HCT116 (cell line): ENCODE measurements around the gene BRAT1. TPM values are rescaled to one million over a fixed set of nuclear protein-coding genes. Genes with fewer than 3 reads are reported as not detected.

Experiments used
- ATAC-seq: fragments of 200-7000 bp; cut with Tn5 transposase; 2 replicates; pipeline ENCODE4 v1.9.1; 2020; ENCODE audit warnings: mild to moderate bottlenecking, moderate library complexity
- BruUV-seq: library from RNA; stranded (reverse); fragments of 400-500 nt; replicated peaks from 2 replicates; lab custom pipeline; 2021; lab: Mats Ljungman, UMichigan
- CTCF ChIA-PET: fragments of 300-600 bp; sonication (Branson Sonifier 250); formaldehyde crosslinking; loops from one replicate; lab custom pipeline; 2021; ENCODE audit warnings: antibody characterized with exemption; lab: Charles Lee
- POLR2A ChIA-PET: fragments of 300-600, 350-600 bp; sonication (Branson Sonifier 250); formaldehyde crosslinking; loops from one replicate; lab custom pipeline; 2021; ENCODE audit warnings: antibody characterized with exemption; lab: Charles Lee
- RAD21 ChIA-PET, 2 experiments: fragments of 300-600 bp; sonication (Branson Sonifier 250); formaldehyde crosslinking; loops; one replicate each; lab custom pipeline; 2023; ENCODE audit warnings: low total read pairs in 2 of 2; ENCODE audit not compliant: uncharacterized antibody in 2 of 2, unreplicated experiment in 2 of 2, low non-redundant PET in 1 of 2; lab: Charles Lee
- DNase-seq: peaks from one replicate; pipeline ENCODE4 v3.0.0-alpha.2; 2010; ENCODE audit warnings: low read depth, low spot score
- H2AFZ ChIP-seq: fragments of 200-600 bp; shearing (Covaris generic), sonication (generic); 2 replicates; pipeline ENCODE4 v1.6.1; 2017; ENCODE audit warnings: low read depth, mixed run types, mixed read lengths, antibody characterized with exemption, low read length; ENCODE audit not compliant: poor library complexity, severe bottlenecking
- H3K27ac ChIP-seq: 2 replicates; pipeline ENCODE4 v1.5.1; 2012; ENCODE audit warnings: low read depth, low read length
- H3K27me3 ChIP-seq: fragments of 200-600 bp; sonication (generic); 2 replicates; pipeline ENCODE4 v1.6.1; 2016; ENCODE audit warnings: mixed run types, low read length, mixed read lengths; ENCODE audit not compliant: insufficient read depth
- H3K36me3 ChIP-seq, 2 experiments: fragments of 200-500 bp in 1 of 2; fragments of 200-600 bp in 1 of 2; sonication (Bioruptor generic) in 1 of 2; sonication (generic) in 1 of 2; 2 replicates each; pipeline versions ENCODE4 v1.5.1 to v1.6.1; 2014 to 2016; ENCODE audit warnings: low read length in 2 of 2, inconsistent platforms in 1 of 2, mixed read lengths in 1 of 2, mixed run types in 1 of 2; ENCODE audit not compliant: insufficient read depth in 2 of 2, control insufficient read depth in 1 of 2
- H3K4me1 ChIP-seq, 2 experiments: fragments of 200-600 bp in 1 of 2; sonication (generic) in 1 of 2; 2 replicates each; pipeline versions ENCODE4 v1.5.1 to v1.6.1; 2012 to 2017; ENCODE audit warnings: low read length in 2 of 2, inconsistent platforms in 1 of 2, mild to moderate bottlenecking in 1 of 2, mixed read lengths in 1 of 2, mixed run types in 1 of 2, moderate library complexity in 1 of 2; ENCODE audit not compliant: insufficient read depth in 2 of 2, control insufficient read depth in 1 of 2
- H3K4me2 ChIP-seq: fragments of 200-600 bp; sonication (generic); 2 replicates; pipeline ENCODE4 v1.6.1; 2017; ENCODE audit warnings: mixed run types, low read length, mixed read lengths
- H3K4me3 ChIP-seq, 2 experiments: fragments of 200-600 bp in 1 of 2; sonication (generic) in 1 of 2; replicated peaks in 1 of 2; 2 replicates each; pipeline ENCODE4 v1.5.1; 2011 to 2016; ENCODE audit warnings: low read length in 2 of 2, control low read depth in 1 of 2, low read depth in 1 of 2, mild to moderate bottlenecking in 1 of 2, mixed read lengths in 1 of 2, mixed run types in 1 of 2
- H3K79me2 ChIP-seq: fragments of 200-600 bp; sonication (generic); 2 replicates; pipeline ENCODE4 v1.6.1; 2017; ENCODE audit warnings: mild to moderate bottlenecking, mixed run types, low read length, moderate library complexity, mixed read lengths; ENCODE audit not compliant: insufficient read depth
- H3K9ac ChIP-seq: fragments of 200-600 bp; sonication (generic); 2 replicates; pipeline ENCODE4 v1.6.1; 2016; ENCODE audit warnings: low read length, mixed read lengths
- H3K9me2 ChIP-seq: fragments of 200-600 bp; sonication (generic), shearing (Covaris generic); 2 replicates; pipeline ENCODE4 v1.6.1; 2017; ENCODE audit warnings: mixed run types, mild to moderate bottlenecking, moderate library complexity; ENCODE audit not compliant: insufficient read depth
- H3K9me3 ChIP-seq, 2 experiments: fragments of 200-500 bp in 1 of 2; fragments of 200-600 bp in 1 of 2; sonication (Bioruptor generic) in 1 of 2; sonication (generic) in 1 of 2; 2 replicates each; pipeline ENCODE4 v1.6.1; 2014 to 2017; ENCODE audit warnings: low read length in 2 of 2, mixed read lengths in 2 of 2, inconsistent platforms in 1 of 2, low read depth in 1 of 2, mild to moderate bottlenecking in 1 of 2, mixed run types in 1 of 2, moderate library complexity in 1 of 2; ENCODE audit not compliant: control insufficient read depth in 1 of 2, insufficient read depth in 1 of 2
- H4K20me1 ChIP-seq: fragments of 200-600 bp; sonication (generic), shearing (Covaris generic); 2 replicates; pipeline ENCODE4 v1.6.1; 2017; ENCODE audit warnings: mixed run types, mild to moderate bottlenecking, moderate library complexity; ENCODE audit not compliant: insufficient read depth
- SRF ChIP-seq: IDR thresholded peaks from 2 replicates; pipeline ENCODE4 v1.6.1; 2012; ENCODE audit warnings: low read depth
- intact Hi-C: fragments of 100-400 bp; cut with micrococcal nuclease; formaldehyde crosslinking; loops from 2 replicates; pipeline ENCODE4 v1.10.0; 2022
- total RNA-seq: library from RNA; stranded (reverse); gene quantifications from one replicate; pipeline ENCODE4 v1.2.1, GENCODE V29; 2021; ENCODE audit not compliant: unreplicated experiment
- TF ChIP-seq, protein P1 (sequence below), 3 experiments: fragments of 200-600 bp in 1 of 3; sonication (generic) in 1 of 3; IDR thresholded peaks in 2 of 3; conservative IDR thresholded peaks in 1 of 3; 2 replicates each; pipeline ENCODE4 v1.5.1; 2012 to 2017; ENCODE audit warnings: low read depth in 2 of 3, low read length in 2 of 3, antibody characterized with exemption in 1 of 3, borderline replicate concordance in 1 of 3, control low read depth in 1 of 3, mild to moderate bottlenecking in 1 of 3, mixed read lengths in 1 of 3, mixed run types in 1 of 3, moderate library complexity in 1 of 3; ENCODE audit not compliant: insufficient read depth in 1 of 3
- TF ChIP-seq, protein P2 (sequence below): IDR thresholded peaks from 2 replicates; pipeline ENCODE4 v1.6.1; 2012

Gene BRAT1
- total RNA-seq, 1 experiment from 2014 or later = 47.6 TPM

DNA sequence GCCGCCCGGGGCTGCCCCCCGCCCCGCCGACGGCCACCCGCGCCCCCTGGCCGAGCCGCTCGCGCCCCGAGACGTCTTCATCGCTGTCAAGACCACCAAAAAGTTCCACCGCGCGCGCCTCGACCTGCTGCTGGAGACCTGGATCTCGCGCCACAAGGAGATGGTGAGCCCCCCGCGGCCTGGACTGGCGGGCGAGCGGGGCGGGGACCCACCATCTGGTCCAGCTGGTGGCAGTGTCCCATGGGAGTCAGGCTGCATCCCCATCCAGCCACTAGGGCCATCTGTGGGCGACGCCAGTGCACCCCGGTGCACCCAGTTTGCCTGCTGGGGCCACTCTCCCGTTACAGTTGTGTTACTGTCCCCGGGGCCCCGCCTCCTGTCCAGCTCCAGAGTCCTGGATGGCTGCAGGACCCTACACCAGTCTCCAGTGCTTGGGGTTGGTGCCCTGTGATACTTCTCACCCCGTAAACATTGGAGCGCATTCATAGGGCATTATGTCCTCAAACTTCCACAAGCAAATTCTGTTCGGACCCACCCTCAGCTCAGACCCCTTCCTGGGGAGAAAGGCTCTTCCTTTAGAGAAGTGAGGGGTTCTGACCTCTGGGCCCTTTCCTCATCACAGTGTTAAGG, 35.1 kb downstream of the BRAT1 start:
- Histone ChIP-seq H3K9ac (peak overlapping the region; percentile 63), H3K9me3 (no peaks in the 10 kb centered on the region), H3K79me2 (peaks cover 13% of the 10 kb centered on the region; the same call in 1 of the 2 replicates), H3K27me3 (no peaks in the 10 kb centered on the region), H3K4me3 (peak overlapping the region; percentile 46 to 67), H3K36me3 (no peaks in the 10 kb centered on the region), H4K20me1 (no peaks in the 10 kb centered on the region), H3K4me1 (peaks cover 49 to 79% of the 10 kb centered on the region in 2 experiments), H2AFZ (no peak overlapping the region), H3K27ac (peak overlapping the region; percentile 59; the same call in 1 of the 2 replicates), H3K9me2 (no peaks in the 10 kb centered on the region), H3K4me2 (peak overlapping the region; percentile 90)
- BruUV-seq = no TSS peak
- ChIA-PET POLR2A (no interaction called here), CTCF (no interaction called here), RAD21 (no interaction called here)
- intact Hi-C loops = loop anchor here (5.0 kb wide), 1 partner anchor 37 kb away; the partner anchor contains the start of genes BRAT1 and IQCE
- ATAC-seq (peak; percentile 7; the same call in 1 of the 2 replicates), DNase-seq (no peak)
- TF ChIP-seq SRF = no peak
- TF ChIP-seq, protein P1, sequence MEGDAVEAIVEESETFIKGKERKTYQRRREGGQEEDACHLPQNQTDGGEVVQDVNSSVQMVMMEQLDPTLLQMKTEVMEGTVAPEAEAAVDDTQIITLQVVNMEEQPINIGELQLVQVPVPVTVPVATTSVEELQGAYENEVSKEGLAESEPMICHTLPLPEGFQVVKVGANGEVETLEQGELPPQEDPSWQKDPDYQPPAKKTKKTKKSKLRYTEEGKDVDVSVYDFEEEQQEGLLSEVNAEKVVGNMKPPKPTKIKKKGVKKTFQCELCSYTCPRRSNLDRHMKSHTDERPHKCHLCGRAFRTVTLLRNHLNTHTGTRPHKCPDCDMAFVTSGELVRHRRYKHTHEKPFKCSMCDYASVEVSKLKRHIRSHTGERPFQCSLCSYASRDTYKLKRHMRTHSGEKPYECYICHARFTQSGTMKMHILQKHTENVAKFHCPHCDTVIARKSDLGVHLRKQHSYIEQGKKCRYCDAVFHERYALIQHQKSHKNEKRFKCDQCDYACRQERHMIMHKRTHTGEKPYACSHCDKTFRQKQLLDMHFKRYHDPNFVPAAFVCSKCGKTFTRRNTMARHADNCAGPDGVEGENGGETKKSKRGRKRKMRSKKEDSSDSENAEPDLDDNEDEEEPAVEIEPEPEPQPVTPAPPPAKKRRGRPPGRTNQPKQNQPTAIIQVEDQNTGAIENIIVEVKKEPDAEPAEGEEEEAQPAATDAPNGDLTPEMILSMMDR (IDR thresholded peaks at IDR 0.05 in 2 of 3, conservative IDR thresholded peaks at IDR 0.05 in 1 of 3; ENCODE audit: borderline replicate concordance in 1 of 3, insufficient read depth in 1 of 3, low read depth in 2 of 3, low read length in 2 of 3) = peak in 2 of 3 experiments; percentile 22 to 27; a peak in 2 of 6 replicates
- TF ChIP-seq, protein P2, sequence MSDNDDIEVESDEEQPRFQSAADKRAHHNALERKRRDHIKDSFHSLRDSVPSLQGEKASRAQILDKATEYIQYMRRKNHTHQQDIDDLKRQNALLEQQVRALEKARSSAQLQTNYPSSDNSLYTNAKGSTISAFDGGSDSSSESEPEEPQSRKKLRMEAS = no peak
